ENCODE results near the gene TTLL13. TPM values are rescaled to one million over a fixed set of nuclear protein-coding genes. Genes with fewer than 3 reads are reported as not detected.

The TTLL13 gene
- total and polyA plus RNA-seq, 8 donors, result 0.10 TPM; not detected in 7

DNA sequence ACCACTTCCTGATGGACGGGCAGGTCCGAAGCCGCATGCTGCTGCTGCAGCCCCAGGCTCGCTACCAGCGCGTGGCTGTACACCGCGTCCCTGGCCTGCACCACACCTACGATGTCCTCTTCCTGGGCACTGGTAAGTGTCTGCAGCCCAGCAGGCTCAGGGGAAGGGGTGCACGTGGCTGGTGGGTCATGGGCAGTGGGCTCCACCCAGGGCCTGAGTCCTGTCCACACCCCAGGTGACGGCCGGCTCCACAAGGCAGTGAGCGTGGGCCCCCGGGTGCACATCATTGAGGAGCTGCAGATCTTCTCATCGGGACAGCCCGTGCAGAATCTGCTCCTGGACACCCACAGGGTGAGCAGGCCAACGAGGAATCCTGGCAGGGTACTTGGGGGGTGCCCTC, 24.3 kb upstream of the TTLL13 start:
- WGBS, 5 donors, result 83 to 93% (median 91%) methylated on average over 9 to 17 of the region's 17 CpGs
- no peaks in the 10 kb centered on the region for H3K9me3 ChIP-seq
- intact Hi-C loops (cut with DNase I; ENCODE audit: low total_unique reads), result no loop called here
- H3K27me3 ChIP-seq, result no peaks in the 10 kb centered on the region
- TF ChIP-seq POLR2A (IDR thresholded peaks at IDR 0.05) (no peak), POLR2AphosphoS5 (IDR thresholded peaks at IDR 0.05) (no peak), EP300 (IDR thresholded peaks at IDR 0.05) (no peak)
- TF ChIP-seq, protein P1, sequence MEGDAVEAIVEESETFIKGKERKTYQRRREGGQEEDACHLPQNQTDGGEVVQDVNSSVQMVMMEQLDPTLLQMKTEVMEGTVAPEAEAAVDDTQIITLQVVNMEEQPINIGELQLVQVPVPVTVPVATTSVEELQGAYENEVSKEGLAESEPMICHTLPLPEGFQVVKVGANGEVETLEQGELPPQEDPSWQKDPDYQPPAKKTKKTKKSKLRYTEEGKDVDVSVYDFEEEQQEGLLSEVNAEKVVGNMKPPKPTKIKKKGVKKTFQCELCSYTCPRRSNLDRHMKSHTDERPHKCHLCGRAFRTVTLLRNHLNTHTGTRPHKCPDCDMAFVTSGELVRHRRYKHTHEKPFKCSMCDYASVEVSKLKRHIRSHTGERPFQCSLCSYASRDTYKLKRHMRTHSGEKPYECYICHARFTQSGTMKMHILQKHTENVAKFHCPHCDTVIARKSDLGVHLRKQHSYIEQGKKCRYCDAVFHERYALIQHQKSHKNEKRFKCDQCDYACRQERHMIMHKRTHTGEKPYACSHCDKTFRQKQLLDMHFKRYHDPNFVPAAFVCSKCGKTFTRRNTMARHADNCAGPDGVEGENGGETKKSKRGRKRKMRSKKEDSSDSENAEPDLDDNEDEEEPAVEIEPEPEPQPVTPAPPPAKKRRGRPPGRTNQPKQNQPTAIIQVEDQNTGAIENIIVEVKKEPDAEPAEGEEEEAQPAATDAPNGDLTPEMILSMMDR (IDR thresholded peaks at IDR 0.05), result no peak
- H3K27ac ChIP-seq, result no peak overlapping the region
- H3K4me1 ChIP-seq, result peaks cover 17 to 36% (median 24%) of the 10 kb centered on the region in 4 donors
- H3K36me3 ChIP-seq, result peaks cover 61 to 100% (median 94%) of the 10 kb centered on the region in 4 donors
- H3K4me3 ChIP-seq, result no peak overlapping the region
- no peak for DNase-seq

DNA sequence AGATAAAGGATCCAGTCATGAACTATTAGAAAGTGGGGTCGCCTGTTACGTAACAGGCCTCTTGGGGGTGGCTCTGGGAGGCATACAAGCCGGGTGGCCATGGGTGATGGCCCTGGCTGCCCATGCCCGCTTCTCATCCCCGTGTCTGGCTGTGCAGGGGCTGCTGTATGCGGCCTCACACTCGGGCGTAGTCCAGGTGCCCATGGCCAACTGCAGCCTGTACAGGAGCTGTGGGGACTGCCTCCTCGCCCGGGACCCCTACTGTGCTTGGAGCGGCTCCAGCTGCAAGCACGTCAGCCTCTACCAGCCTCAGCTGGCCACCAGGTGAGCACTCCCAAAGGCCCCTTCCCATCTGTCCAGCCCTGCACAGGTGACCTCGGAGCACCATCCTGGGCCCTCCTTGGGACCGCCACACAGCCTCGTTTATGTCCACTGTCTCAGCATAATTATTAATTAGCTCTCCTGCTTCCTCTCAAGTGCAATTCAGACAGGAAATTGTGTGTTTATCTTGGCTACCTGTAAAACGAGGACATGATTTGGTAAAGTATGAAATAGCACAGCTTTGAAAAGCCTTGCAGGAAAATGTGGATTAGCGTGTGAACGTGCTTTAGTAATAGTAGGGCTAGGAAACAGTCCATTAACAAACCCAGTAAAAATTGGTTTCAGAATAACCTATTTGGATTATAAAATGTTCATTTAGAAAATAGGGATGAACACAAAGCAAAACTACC, 23.7 kb upstream of the TTLL13 start:
- DNase-seq, result no peak
- 61 to 79% (median 72%) methylated on average over 15 to 18 of the region's 18 CpGs for WGBS, 5 donors
- Histone ChIP-seq H3K27ac (no peak overlapping the region), H3K4me3 (no peak overlapping the region), H3K27me3 (no peaks in the 10 kb centered on the region), H3K9me3 (no peaks in the 10 kb centered on the region), H3K36me3 (peaks cover 61 to 100% (median 99%) of the 10 kb centered on the region in 4 donors), H3K4me1 (peaks cover 21 to 40% (median 29%) of the 10 kb centered on the region in 4 donors)
- TF ChIP-seq POLR2AphosphoS5 (IDR thresholded peaks at IDR 0.05) (no peak), EP300 (IDR thresholded peaks at IDR 0.05) (no peak), POLR2A (IDR thresholded peaks at IDR 0.05) (no peak)
- TF ChIP-seq, protein P1 (IDR thresholded peaks at IDR 0.05), result no peak
- intact Hi-C loops (cut with DNase I; ENCODE audit: low total_unique reads), result no loop called here

DNA sequence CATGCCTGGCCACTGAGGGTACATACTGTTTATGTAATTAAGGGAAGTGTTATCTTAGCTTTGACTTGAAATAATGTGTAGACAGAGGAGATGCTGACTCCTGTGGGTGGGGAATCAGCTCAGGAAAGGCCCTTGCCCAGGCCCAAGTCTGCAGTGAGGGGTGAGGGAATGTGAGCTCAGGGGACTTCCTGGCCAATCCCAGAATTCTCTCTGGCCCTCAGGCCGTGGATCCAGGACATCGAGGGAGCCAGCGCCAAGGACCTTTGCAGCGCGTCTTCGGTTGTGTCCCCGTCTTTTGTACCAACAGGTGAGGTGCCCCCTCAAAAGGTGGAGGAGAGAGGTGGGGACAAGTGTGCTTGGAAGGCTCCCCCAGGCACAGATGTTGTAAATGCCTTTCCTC, 22.0 kb upstream of the TTLL13 start:
- Histone ChIP-seq H3K36me3 (peaks cover 56 to 93% (median 89%) of the 10 kb centered on the region in 4 donors), H3K4me1 (peaks cover 28 to 47% (median 37%) of the 10 kb centered on the region in 4 donors), H3K27ac (no peak overlapping the region), H3K4me3 (no peak overlapping the region), H3K27me3 (no peaks in the 10 kb centered on the region), H3K9me3 (no peaks in the 10 kb centered on the region)
- intact Hi-C loops (cut with DNase I; ENCODE audit: low total_unique reads), result no loop called here
- TF ChIP-seq POLR2A (IDR thresholded peaks at IDR 0.05) (no peak), POLR2AphosphoS5 (IDR thresholded peaks at IDR 0.05) (no peak), EP300 (IDR thresholded peaks at IDR 0.05) (no peak)
- TF ChIP-seq, protein P1 (IDR thresholded peaks at IDR 0.05), result no peak
- 85 to 91% (median 89%) methylated on average over 7 of the region's 7 CpGs for WGBS, 5 donors
- no peak for DNase-seq

DNA sequence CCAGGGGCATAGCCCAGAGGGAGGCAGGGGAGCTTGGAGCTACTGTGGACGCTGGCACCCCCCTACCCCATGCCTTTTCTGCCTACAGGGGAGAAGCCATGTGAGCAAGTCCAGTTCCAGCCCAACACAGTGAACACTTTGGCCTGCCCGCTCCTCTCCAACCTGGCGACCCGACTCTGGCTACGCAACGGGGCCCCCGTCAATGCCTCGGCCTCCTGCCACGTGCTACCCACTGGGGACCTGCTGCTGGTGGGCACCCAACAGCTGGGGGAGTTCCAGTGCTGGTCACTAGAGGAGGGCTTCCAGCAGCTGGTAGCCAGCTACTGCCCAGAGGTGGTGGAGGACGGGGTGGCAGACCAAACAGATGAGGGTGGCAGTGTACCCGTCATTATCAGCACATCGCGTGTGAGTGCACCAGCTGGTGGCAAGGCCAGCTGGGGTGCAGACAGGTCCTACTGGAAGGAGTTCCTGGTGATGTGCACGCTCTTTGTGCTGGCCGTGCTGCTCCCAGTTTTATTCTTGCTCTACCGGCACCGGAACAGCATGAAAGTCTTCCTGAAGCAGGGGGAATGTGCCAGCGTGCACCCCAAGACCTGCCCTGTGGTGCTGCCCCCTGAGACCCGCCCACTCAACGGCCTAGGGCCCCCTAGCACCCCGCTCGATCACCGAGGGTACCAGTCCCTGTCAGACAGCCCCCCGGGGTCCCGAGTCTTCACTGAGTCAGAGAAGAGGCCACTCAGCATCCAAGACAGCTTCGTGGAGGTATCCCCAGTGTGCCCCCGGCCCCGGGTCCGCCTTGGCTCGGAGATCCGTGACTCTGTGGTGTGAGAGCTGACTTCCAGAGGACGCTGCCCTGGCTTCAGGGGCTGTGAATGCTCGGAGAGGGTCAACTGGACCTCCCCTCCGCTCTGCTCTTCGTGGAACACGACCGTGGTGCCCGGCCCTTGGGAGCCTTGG, 21.3 kb upstream of the TTLL13 start:
- peak overlapping the region in 2 of 5 donors; percentile 16 to 98 for H3K27ac ChIP-seq
- H3K9me3 ChIP-seq, result no peaks in the 10 kb centered on the region
- peaks cover 36 to 55% (median 44%) of the 10 kb centered on the region in 4 donors for H3K4me1 ChIP-seq
- intact Hi-C loops (cut with DNase I; ENCODE audit: low total_unique reads), result no loop called here
- H3K4me3 ChIP-seq, result no peak overlapping the region
- H3K36me3 ChIP-seq, result peaks cover 56 to 85% (median 81%) of the 10 kb centered on the region in 4 donors
- WGBS, 5 donors, result 81 to 88% (median 87%) methylated on average over 27 to 38 of the region's 38 CpGs
- H3K27me3 ChIP-seq, result no peaks in the 10 kb centered on the region
- TF ChIP-seq POLR2AphosphoS5 (IDR thresholded peaks at IDR 0.05), result no peak
- TF ChIP-seq POLR2A (IDR thresholded peaks at IDR 0.05), result no peak
- TF ChIP-seq EP300 (IDR thresholded peaks at IDR 0.05), result no peak
- TF ChIP-seq, protein P1 (IDR thresholded peaks at IDR 0.05), result no peak
- DNase-seq, result no peak
